ENCODE results near the gene PCDHGB7.

GRCh38 chr5:141399555-141400258 lies 17.8 kb upstream of the PCDHGB7 start:
- no peak for TF ChIP-seq GABPA (IDR thresholded peaks at IDR 0.05; ENCODE audit: low read depth)
- no peak for TF ChIP-seq CTCF (IDR thresholded peaks at IDR 0.05; ENCODE audit: insufficient read depth, low read length)
- no peak for TF ChIP-seq POLR2AphosphoS5 (IDR thresholded peaks at IDR 0.05; ENCODE audit: low read depth)
- TF ChIP-seq REST (IDR thresholded peaks at IDR 0.05; ENCODE audit: insufficient replicate concordance, low read depth) = no peak
- no peak for TF ChIP-seq SPI1 (IDR thresholded peaks at IDR 0.05; ENCODE audit: borderline replicate concordance, low read depth)
